Raji (cell line): ENCODE measurements around the gene C1QTNF8.

Experiments used
- POLR2A ChIP-seq: IDR thresholded peaks from 2 replicates; pipeline ENCODE4 v1.6.1; 2011; ENCODE audit warnings: low read depth, low read length, control low read depth; ENCODE audit not compliant: insufficient read depth

C1QTNF8 gene

GRCh38 chr16:1121009-1121408, 25.0 kb upstream of the C1QTNF8 start:
- TF ChIP-seq POLR2A = no peak

DNA sequence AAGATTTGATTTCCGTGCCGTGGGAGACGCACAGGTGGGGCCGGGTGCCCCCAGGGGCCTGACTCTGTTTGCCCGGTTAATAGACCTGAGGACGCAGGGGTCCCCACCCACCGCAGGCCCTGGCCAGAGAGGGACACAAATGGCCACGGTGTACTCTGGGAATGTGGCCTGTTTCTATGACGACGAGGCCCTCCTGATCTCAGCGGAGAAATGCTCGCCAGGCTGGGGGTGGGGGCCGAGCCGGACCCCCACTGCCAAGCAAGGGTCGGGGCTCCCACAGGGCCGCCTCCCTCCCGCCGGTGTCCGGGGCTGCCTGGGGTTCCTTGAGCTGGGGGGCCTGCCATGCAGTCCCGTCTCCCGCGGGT, 24.5 kb upstream of the C1QTNF8 start:
- no peak for TF ChIP-seq POLR2A

DNA sequence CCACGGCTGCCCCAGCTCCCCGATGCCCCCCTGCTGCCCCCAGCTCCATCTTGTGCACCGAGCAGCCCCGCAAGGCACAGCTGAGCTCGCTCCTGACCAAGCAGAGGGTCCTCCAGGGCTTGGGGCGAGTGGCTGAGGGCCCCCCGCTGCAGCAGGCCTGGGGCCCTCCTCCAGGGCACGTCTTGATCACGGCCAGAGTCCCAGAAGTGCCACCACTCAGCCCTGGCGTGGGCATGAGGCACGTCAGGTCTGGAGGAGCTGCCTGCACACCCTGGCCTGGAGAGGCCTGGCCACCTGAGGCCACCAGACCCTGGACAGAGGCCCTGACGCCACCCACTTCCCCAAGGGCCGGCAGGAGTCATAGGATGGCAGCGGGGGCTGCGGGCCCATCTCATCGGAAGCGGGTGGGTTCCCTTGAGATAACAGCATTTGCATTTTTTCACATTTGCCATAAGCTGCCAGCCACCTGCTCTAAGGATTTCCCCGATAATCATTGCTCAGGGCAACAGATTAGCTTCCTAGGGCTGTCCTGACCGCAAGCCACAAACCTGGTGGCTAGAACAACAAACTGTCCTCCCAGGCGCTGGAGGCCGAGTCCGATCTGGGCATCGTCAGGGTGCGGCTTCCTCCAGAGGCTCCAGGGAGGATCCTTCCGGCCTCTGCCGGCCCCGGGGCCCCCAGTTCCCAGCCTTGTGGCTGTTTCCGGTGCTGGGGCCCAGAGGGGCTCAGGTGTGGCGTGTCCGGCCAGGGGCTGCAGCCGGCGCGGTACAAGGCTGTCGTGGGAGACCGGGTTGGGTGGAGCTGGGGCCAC, 23.9 kb upstream of the C1QTNF8 start:
- TF ChIP-seq POLR2A = no peak

GRCh38 chr16:1119129-1119528, 23.1 kb upstream of the C1QTNF8 start:
- TF ChIP-seq POLR2A = no peak

DNA sequence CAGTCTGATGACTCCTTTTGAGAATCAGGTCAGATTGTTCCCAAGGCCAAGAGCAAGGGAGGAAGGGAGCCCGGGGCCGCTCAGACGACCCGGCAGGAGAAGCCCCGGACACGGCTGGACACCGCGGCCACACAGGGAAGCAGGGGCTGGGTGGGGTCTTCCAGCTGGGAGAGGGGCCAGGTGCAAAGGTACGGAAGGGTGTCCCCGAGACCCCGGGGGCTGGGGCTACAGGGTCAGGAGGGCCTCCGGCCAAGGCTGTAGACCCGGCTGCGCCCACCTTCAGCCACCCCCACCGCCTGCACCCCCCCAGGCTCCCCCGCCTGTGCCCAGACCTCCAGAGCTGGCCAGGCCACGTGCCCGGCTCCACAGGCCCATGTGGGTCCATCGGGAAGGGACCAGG, 21.9 kb upstream of the C1QTNF8 start:
- no peak for TF ChIP-seq POLR2A

DNA sequence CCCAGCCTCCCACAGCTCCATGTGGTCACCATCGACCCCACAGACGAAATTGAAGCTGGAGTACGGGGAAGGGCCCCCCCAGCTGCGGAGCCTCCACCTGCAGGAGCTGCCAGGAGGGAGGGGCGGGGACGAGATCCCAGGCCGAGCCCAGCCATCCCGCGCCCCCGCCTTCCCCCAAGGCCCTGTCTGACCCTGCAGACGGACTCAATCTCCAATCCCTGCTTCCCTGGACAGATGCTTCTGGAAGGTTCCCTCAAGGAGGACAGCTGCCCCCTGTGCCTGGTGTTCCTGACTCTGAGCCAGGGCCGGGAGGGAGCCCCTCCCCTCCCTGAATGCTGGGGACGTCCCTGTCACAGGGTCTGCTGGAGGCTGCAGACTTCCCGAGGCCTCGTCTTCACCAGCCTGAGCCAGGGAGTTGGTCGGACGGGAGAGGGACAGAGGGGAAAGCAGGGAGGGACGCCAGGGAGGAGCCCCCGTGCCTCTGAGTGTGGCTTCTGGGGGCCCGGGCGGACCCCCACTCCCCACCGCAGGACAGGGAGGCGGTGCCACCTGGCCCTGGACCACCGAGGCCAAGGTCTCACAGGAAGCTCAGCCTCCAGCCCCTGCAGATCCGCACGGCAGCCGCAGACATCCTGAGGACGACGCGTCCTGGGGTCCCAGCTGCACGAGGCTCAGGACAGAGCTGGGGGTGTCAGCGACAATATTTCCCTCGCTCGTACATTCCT, 21.3 kb upstream of the C1QTNF8 start:
- no peak for TF ChIP-seq POLR2A

- no peak for TF ChIP-seq POLR2A
Measured at GRCh38 chr16:1116693-1117077, 20.6 kb upstream of the C1QTNF8 start.

DNA sequence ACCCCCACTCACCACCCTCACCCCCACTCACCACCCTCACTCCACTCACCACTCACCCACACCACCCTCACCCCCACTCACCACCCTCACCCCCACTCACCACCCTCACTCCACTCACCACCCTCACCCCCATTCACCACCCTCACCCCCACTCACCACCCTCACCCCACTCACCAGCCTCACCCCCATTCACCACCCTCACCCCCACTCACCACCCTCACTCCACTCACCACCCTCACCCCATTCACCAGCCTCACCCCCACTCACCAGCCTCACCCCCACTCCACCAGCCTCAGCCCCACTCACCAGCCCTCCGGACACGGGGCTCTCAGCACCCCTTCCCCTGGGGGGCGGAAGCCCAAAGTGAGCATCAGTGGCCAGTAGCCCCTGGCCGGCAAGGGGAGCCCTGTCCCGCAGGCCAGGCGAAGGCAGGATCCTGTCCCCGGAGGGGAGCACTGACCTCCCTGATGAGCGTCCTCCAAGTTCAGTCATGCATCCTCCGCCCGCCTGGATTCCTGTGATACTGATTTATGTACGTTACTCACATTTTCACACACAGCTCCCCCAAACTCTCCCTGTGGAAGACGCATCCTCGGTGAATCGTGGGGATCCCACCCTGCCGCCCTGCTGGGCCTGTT, 18.0 kb upstream of the C1QTNF8 start:
- no peak for TF ChIP-seq POLR2A

GRCh38 chr16:1113489-1113888, 17.4 kb upstream of the C1QTNF8 start:
- TF ChIP-seq POLR2A = no peak

GRCh38 chr16:1112506-1113184, 16.6 kb upstream of the C1QTNF8 start:
- TF ChIP-seq POLR2A = no peak

DNA sequence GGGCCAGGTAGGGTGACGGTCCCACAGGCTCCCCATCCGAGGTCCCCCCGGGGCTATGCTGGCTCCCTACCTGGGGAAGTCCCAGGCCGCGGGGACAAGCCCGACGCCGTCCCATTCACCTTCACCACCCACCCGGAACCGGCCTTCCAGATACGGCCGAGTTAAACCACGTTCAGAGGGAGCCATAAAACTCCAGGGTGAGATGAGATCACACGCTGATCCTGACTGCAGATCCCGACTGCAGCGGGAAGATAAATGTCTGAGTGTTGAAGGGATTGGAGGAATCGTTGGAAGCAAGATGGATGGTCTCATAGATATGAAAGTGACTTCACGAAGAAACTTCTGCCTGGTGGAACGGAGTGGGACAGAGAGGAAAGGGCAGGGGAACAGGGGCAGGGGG, 13.6 kb upstream of the C1QTNF8 start:
- no peak for TF ChIP-seq POLR2A

GRCh38 chr16:1108299-1109252, 12.5 kb upstream of the C1QTNF8 start:
- no peak for TF ChIP-seq POLR2A

GRCh38 chr16:1107731-1108130, 11.7 kb upstream of the C1QTNF8 start:
- TF ChIP-seq POLR2A = no peak

GRCh38 chr16:1107141-1107540, 11.1 kb upstream of the C1QTNF8 start:
- TF ChIP-seq POLR2A = no peak
